Common myeloid progenitor, CD34-positive (primary cell): ENCODE results near the gene BLM.
A peak's percentile ranks its signal among the peaks of the same experiment; 100 is the strongest.

Experiments used
- CTCF ChIA-PET: fragments of 350-600 bp; sonication (Branson Sonifier 250); formaldehyde crosslinking; loops from one replicate; lab custom pipeline; 2021; ENCODE audit warnings: antibody characterized with exemption; lab: Charles Lee
- POLR2A ChIA-PET: fragments of 350-600 bp; sonication (Branson Sonifier 250); formaldehyde crosslinking; loops from one replicate; lab custom pipeline; 2021; ENCODE audit warnings: antibody characterized with exemption; lab: Charles Lee
- DNase-seq, 3 donors: peaks; one replicate each; pipeline versions ENCODE4 v3.0.0 to v3.0.0-alpha.2; 2013
- H3K27ac ChIP-seq, 2 experiments: 1 replicate in 1 of 2; 2 replicates in 1 of 2; pipeline ENCODE4 v1.7.0; 2013; ENCODE audit warnings: inconsistent platforms in 2 of 2, low read length in 2 of 2, mild to moderate bottlenecking in 2 of 2, low read depth in 1 of 2, moderate library complexity in 1 of 2; ENCODE audit not compliant: severe bottlenecking in 2 of 2, insufficient read depth in 1 of 2, poor library complexity in 1 of 2
- H3K27me3 ChIP-seq, 5 experiments: replicated peaks in 2 of 5; 1 replicate in 3 of 5; 2 replicates in 2 of 5; pipeline versions ENCODE4 v1.6.1 to v1.7.0; 2013; ENCODE audit warnings: low read length in 4 of 5, mild to moderate bottlenecking in 2 of 5, moderate library complexity in 2 of 5, inconsistent platforms in 1 of 5; ENCODE audit not compliant: insufficient read depth in 5 of 5, control insufficient read depth in 4 of 5
- H3K36me3 ChIP-seq, 4 experiments: 1 replicate in 2 of 4; 2 replicates in 2 of 4; pipeline versions ENCODE4 v1.6.1 to v1.7.0; 2013; ENCODE audit warnings: low read length in 3 of 4, control low read depth in 1 of 4, mild to moderate bottlenecking in 1 of 4; ENCODE audit not compliant: control insufficient read depth in 4 of 4, insufficient read depth in 4 of 4
- H3K4me1 ChIP-seq, 4 experiments: 1 replicate in 3 of 4; 2 replicates in 1 of 4; pipeline versions ENCODE4 v1.6.1 to v1.7.1; 2013; ENCODE audit warnings: low read length in 3 of 4, mild to moderate bottlenecking in 3 of 4, control low read depth in 1 of 4, inconsistent platforms in 1 of 4, moderate library complexity in 1 of 4; ENCODE audit not compliant: control insufficient read depth in 4 of 4, insufficient read depth in 4 of 4; ENCODE audit errors: control extremely low read depth in 1 of 4
- H3K4me3 ChIP-seq, 7 experiments: 1 replicate in 4 of 7; 2 replicates in 3 of 7; pipeline versions ENCODE4 v1.5.1 to v1.7.0; 2013; ENCODE audit warnings: mild to moderate bottlenecking in 7 of 7, low read length in 6 of 7, moderate library complexity in 6 of 7, inconsistent platforms in 2 of 7, low read depth in 2 of 7, control low read depth in 1 of 7; ENCODE audit not compliant: insufficient read depth in 4 of 7, control insufficient read depth in 1 of 7; ENCODE audit errors: extremely low read depth in 1 of 7
- H3K9me3 ChIP-seq, 5 experiments: 1 replicate in 4 of 5; 2 replicates in 1 of 5; pipeline versions ENCODE4 v1.6.1 to v1.7.1; 2013; ENCODE audit warnings: low read length in 4 of 5, mild to moderate bottlenecking in 2 of 5, inconsistent platforms in 1 of 5, low read depth in 1 of 5, moderate library complexity in 1 of 5; ENCODE audit not compliant: control insufficient read depth in 4 of 5, insufficient read depth in 2 of 5; ENCODE audit errors: control extremely low read depth in 1 of 5
- WGBS: methylation state at CpG from one replicate; pipeline ENCODE4 v1.1.5; 2013; ENCODE audit not compliant: insufficient coverage; 5-methylcytosine and 5-hydroxymethylcytosine counted together

The BLM gene

DNA sequence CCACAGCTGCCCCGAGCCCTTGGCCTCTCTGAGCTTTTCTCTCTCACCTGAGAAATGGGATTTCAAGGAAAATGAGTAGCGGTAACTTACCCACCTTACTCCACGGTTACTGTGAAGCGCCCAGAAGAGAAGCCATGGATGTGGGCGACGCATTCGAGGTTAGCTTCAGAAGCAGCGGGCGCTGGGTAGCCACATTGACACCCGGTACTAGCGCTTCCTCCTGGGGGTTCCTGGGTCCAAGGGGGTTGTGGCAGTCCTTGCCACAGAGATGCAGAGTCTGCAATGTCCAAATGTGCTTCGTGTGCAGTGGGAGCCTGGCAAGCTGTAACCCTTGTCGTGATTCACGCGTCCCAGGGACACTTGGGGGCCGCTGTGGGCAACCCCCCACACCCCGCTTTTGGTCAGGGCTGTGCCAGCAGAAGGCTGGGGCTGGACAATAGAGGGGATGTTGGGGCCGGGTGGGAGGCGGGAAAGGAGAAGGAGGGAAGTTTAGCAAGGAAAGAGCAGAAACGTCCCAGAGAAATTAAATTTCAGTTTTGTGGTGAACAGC lies 109.8 kb downstream of the BLM start:
- Histone ChIP-seq H3K36me3 (no peaks in the 10 kb centered on the region), H3K4me3 (no peak overlapping the region), H3K27ac (no peak overlapping the region), H3K4me1 (peaks cover 11 to 55% (median 28%) of the 10 kb centered on the region in 4 experiments), H3K27me3 (no peaks in the 10 kb centered on the region), H3K9me3 (no peaks in the 10 kb centered on the region)
- 99% methylated on average over 15 of the region's 20 CpGs for WGBS
- ChIA-PET CTCF (interaction anchor here (0.6 to 2.4 kb wide), 8 partner anchors 8 to 67 kb away, joined by 3 to 13 read pairs (median 3); no protein-coding TSS in a partner anchor), POLR2A (interaction anchor here (1.4 kb wide), 1 partner anchor 11 kb away, joined by 4 read pairs; no protein-coding TSS in a partner anchor)
- no peak for DNase-seq

DNA sequence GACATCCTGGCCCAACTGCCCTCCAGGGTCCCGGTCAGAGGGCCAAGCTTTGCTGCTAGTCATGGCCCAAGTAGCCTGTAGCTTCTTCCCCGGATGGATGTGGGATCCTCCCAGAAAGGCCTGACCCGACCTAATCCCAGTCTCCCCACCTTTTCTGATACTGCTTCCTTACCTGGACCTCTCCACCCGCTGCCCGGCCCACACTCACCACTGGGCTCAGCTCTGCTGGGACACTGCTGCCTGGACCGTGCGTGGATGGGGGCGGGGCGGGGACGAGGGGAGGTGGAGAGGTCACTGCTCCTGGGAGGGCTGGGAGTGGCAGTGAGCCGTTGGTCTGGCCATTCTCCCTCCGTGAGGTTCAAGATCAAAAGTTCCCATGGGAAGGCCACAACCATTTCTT lies 111.0 kb downstream of the BLM start:
- H3K36me3 ChIP-seq, result no peaks in the 10 kb centered on the region
- H3K4me3 ChIP-seq, result no peak overlapping the region
- H3K27me3 ChIP-seq, result no peaks in the 10 kb centered on the region
- CTCF ChIA-PET, result interaction anchor here (0.9 to 2.4 kb wide), 5 partner anchors 9 to 57 kb away, joined by 3 to 13 read pairs (median 3); no protein-coding TSS in a partner anchor
- POLR2A ChIA-PET, result no interaction called here
- DNase-seq, result no peak
- no peaks in the 10 kb centered on the region for H3K9me3 ChIP-seq
- peaks cover 11 to 50% (median 26%) of the 10 kb centered on the region in 4 experiments for H3K4me1 ChIP-seq
- H3K27ac ChIP-seq, result no peak overlapping the region
- WGBS, result 95% methylated on average over 8 of the region's 12 CpGs

DNA sequence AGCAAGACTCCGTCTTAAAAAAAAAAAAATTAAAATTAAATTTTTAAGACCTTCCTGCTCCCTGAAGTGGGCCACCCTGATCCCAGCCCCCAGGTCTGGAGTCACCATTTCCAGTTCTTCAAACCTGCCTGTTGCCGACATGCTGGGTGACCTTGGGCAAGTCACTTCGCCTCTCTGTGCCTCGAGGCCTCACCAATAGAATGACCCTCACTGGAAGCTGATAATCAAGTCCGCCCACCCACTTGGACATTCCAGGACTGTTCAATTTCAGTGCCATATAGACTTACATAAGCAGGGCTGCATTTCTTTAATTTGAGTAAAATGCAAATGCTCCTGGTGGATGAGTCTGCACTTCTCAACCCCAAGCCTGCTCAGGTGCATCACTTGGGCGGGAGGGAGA lies 112.0 kb downstream of the BLM start:
- 95% methylated on average over 5 of the region's 6 CpGs for WGBS
- H3K4me1 ChIP-seq, result peaks cover 11 to 42% (median 25%) of the 10 kb centered on the region in 4 experiments
- H3K36me3 ChIP-seq, result no peaks in the 10 kb centered on the region
- ChIA-PET POLR2A (interaction anchor here (1.0 to 1.2 kb wide), 2 partner anchors 10 to 56 kb away, joined by 5 to 9 read pairs; no protein-coding TSS in a partner anchor), CTCF (interaction anchor here (1.2 to 3.4 kb wide), 3 partner anchors 11 to 56 kb away, joined by 3 to 14 read pairs (median 13); partner anchors contain the start of gene FES)
- no peaks in the 10 kb centered on the region for H3K27me3 ChIP-seq
- no peak for DNase-seq
- H3K4me3 ChIP-seq, result no peak overlapping the region
- H3K9me3 ChIP-seq, result no peaks in the 10 kb centered on the region
- no peak overlapping the region for H3K27ac ChIP-seq

DNA sequence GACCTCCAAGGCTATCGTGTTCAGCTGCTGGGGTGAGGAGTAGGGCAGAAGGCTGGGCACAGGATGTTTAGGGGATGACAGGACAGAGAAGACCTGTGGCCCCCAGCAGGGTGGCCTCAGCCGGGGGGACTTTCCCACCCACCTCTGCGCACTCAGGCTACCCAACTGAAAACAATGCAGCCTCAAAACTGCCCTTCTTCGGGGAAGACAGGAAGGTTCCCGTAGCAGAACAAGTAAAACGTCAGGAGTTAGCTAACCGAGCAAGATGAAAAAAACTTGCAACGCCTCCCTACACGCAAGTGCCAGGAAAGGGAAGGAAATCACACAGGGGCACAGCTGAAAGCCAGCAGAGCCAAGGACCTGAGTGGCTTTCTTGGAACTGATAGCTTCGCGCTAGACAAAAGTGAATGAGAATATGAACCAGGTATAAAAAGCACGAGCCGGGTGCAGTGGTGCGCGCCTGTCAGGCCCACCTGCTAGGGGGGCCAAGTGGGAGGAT lies 112.8 kb downstream of the BLM start:
- H3K9me3 ChIP-seq, result no peaks in the 10 kb centered on the region
- peak overlapping the region in 4 of 7 experiments; percentile 15 to 52 (median 48) for H3K4me3 ChIP-seq
- ChIA-PET CTCF (interaction anchor here (0.8 to 3.4 kb wide), 7 partner anchors 9 to 55 kb away, joined by 3 to 14 read pairs (median 5); partner anchors contain the start of genes FES and FURIN), POLR2A (interaction anchor here (0.6 to 1.2 kb wide), 9 partner anchors 8 to 92 kb away, joined by 3 to 15 read pairs (median 5); partner anchors contain the start of gene FURIN)
- WGBS, result 0% methylated on average over 15 of the region's 15 CpGs
- H3K36me3 ChIP-seq, result no peaks in the 10 kb centered on the region
- DNase-seq, result peak; percentile 83 to 90 (median 87)
- peaks cover 11 to 38% (median 24%) of the 10 kb centered on the region in 4 experiments for H3K4me1 ChIP-seq
- no peaks in the 10 kb centered on the region for H3K27me3 ChIP-seq
- peak overlapping the region; percentile 55 to 75 for H3K27ac ChIP-seq

DNA sequence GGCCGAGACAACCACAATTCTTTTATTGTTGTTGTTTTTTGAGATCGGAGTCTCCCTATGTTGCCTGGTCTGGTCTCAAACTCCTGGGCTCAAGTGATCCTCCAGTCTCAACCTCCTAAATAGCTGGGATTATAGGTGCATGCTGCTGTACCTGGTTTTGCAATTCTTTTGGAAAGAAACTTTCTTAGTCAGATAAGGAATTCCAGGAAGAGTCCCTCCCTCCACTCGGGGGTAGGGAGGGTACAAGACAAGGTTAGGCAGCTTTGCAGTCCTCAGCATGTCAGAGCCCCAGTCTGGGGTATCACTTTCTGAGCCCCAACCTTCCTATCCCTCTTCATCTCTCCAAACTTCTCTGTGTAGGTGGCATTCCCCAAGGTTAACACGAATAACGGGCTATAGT lies 117.5 kb downstream of the BLM start:
- Histone ChIP-seq H3K9me3 (no peaks in the 10 kb centered on the region), H3K27me3 (no peaks in the 10 kb centered on the region), H3K4me3 (no peak overlapping the region), H3K36me3 (no peaks in the 10 kb centered on the region), H3K4me1 (peaks cover 9 to 50% (median 45%) of the 10 kb centered on the region in 4 experiments), H3K27ac (no peak overlapping the region)
- POLR2A ChIA-PET, result no interaction called here
- CTCF ChIA-PET, result interaction anchor here (2.3 kb wide), 1 partner anchor 8 kb away, joined by 5 read pairs; no protein-coding TSS in a partner anchor
- 88% methylated on average over 4 of the region's 5 CpGs for WGBS
- no peak for DNase-seq

DNA sequence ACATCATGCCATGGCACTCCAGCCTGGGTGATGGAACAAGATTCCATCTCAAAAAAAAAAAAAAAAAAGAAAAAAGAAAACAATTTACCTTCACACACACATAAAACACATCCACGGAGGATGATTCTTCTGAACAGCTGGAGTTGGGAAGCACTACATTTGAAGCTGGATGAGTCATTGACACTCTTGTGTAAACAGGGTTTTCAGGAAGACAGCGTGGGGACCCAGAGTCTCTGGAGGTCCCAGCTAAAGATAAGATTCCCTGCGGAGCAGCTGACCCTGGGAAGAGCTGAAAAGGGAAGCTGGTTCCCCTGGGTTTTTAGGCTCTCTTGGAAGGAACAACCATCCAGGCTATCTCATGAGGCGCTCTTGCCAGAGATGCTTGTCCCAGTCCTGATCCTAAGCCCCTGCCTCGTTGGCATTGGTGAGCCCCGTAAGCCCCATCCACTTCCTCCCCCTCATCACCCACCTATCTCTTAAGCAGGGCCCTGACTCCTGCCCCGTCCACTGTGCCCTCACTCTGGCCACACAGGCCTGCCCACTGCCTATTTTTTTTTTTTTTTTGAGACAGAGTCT lies 119.2 kb downstream of the BLM start:
- Histone ChIP-seq H3K27ac (no peak overlapping the region), H3K4me3 (no peak overlapping the region), H3K27me3 (no peaks in the 10 kb centered on the region), H3K9me3 (no peaks in the 10 kb centered on the region), H3K36me3 (no peaks in the 10 kb centered on the region), H3K4me1 (peaks cover 4 to 51% (median 45%) of the 10 kb centered on the region in 4 experiments)
- 97% methylated on average over 6 of the region's 7 CpGs for WGBS
- ChIA-PET POLR2A (interaction anchor here (1.0 kb wide), 1 partner anchor 35 kb away, joined by 4 read pairs; no protein-coding TSS in a partner anchor), CTCF (interaction anchor here (0.6 to 0.7 kb wide), 2 partner anchors 15 to 95 kb away, joined by 3 read pairs; no protein-coding TSS in a partner anchor)
- DNase-seq, result no peak
